HFFc6 (cell line): ENCODE results near the gene TIMM13. TPM values are rescaled to one million over a fixed set of nuclear protein-coding genes. Genes with fewer than 3 reads are reported as not detected.

Experiments used
- DNase-seq: peaks from one replicate; pipeline ENCODE4 v3.0.0-alpha.2; 2018
- H3K27ac Mint-ChIP-seq: 2 replicates; pipeline ENCODE4 v1.8.0; 2020; ENCODE audit warnings: mild to moderate bottlenecking, mixed read lengths
- H3K27me3 Mint-ChIP-seq: 2 replicates; pipeline ENCODE4 v1.8.0; 2021; ENCODE audit warnings: mild to moderate bottlenecking, moderate library complexity, mixed read lengths; ENCODE audit not compliant: insufficient read depth
- H3K36me3 Mint-ChIP-seq: 2 replicates; pipeline ENCODE4 v1.8.0; 2021; ENCODE audit warnings: low read depth, mixed read lengths
- H3K4me1 Mint-ChIP-seq: 2 replicates; pipeline ENCODE4 v1.8.0; 2020; ENCODE audit warnings: low read depth, mixed read lengths
- H3K4me3 Mint-ChIP-seq: 2 replicates; pipeline ENCODE4 v1.8.0; 2020; ENCODE audit warnings: mild to moderate bottlenecking, moderate library complexity, mixed read lengths
- H3K9me3 Mint-ChIP-seq: 2 replicates; pipeline ENCODE4 v1.8.0; 2020; ENCODE audit warnings: mild to moderate bottlenecking, mixed read lengths
- total RNA-seq, 6 experiments: library from RNA; stranded (reverse); fragmentation: NEBNext Ultra II Directional; extraction: Animal tissue kit (Norgen Biotek cat#: 25700); gene quantifications; 2 replicates in 1 of 6; 3 replicates in 5 of 6; pipeline ENCODE4 v1.2.3, GENCODE V29; 2021
- TF ChIP-seq, protein P1 (sequence below): fragments of 200-600 bp; sonication (generic); IDR thresholded peaks from 2 replicates; pipeline ENCODE4 v1.5.0; 2021; ENCODE audit warnings: antibody characterized with exemption, mild to moderate bottlenecking

Gene TIMM13
- total RNA-seq, 6 experiments from 2014 or later, result 87.2 to 124 (median 98.8) TPM

DNA sequence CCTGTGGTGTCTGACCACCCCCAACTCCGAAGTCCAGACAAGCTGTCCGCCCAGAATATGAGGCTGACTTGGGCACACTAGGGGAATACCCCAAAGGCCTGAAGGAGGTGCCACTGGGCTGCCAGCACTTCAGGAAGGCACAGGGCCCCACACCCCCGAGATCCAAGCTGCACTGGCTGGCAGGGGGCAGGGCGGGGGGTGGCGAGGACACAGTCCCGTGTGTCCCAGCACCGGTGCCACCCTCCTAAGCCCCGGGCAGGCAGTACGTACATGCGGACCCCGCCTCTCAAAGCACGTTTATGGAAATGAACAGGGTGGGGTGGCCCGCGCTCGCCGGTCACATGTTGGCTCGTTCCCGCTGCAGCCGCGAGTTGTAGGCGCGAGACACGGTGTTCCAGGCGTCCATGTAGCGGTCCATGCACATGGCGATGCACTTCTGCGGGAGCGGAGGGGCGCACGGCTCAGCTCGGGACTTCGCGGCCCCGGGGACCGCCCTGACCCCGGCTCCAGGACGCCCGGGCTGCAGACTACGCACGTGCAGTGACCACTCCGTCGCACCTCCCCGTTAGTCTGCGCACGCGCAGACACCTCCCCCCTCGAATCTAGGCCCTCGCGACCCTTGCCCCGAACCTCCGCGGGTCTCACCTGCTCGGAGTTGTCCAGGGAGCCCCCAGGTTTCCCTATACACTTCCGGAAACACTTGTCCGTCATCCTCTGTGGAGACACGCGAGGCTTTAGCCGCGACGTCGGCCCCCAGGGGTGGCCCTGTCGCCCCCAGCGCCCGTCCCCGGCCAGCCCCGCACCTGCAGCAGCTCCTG lies 566 bp downstream of the TIMM13 start:
- DNase-seq, result no peak
- H3K4me3 Mint-ChIP-seq, result peak overlapping the region; percentile 93
- H3K9me3 Mint-ChIP-seq, result no peaks in the 10 kb centered on the region
- TF ChIP-seq, protein P1, sequence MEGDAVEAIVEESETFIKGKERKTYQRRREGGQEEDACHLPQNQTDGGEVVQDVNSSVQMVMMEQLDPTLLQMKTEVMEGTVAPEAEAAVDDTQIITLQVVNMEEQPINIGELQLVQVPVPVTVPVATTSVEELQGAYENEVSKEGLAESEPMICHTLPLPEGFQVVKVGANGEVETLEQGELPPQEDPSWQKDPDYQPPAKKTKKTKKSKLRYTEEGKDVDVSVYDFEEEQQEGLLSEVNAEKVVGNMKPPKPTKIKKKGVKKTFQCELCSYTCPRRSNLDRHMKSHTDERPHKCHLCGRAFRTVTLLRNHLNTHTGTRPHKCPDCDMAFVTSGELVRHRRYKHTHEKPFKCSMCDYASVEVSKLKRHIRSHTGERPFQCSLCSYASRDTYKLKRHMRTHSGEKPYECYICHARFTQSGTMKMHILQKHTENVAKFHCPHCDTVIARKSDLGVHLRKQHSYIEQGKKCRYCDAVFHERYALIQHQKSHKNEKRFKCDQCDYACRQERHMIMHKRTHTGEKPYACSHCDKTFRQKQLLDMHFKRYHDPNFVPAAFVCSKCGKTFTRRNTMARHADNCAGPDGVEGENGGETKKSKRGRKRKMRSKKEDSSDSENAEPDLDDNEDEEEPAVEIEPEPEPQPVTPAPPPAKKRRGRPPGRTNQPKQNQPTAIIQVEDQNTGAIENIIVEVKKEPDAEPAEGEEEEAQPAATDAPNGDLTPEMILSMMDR, result peak; percentile 37
- H3K36me3 Mint-ChIP-seq, result 0 out of 2 replicates have a peak, but pooled peaks cover 4% of the 10 kb centered on the region
- peak overlapping the region; percentile 98 for H3K27ac Mint-ChIP-seq
- H3K27me3 Mint-ChIP-seq, result peaks cover 2% of the 10 kb centered on the region
- peaks cover 12% of the 10 kb centered on the region for H3K4me1 Mint-ChIP-seq

DNA sequence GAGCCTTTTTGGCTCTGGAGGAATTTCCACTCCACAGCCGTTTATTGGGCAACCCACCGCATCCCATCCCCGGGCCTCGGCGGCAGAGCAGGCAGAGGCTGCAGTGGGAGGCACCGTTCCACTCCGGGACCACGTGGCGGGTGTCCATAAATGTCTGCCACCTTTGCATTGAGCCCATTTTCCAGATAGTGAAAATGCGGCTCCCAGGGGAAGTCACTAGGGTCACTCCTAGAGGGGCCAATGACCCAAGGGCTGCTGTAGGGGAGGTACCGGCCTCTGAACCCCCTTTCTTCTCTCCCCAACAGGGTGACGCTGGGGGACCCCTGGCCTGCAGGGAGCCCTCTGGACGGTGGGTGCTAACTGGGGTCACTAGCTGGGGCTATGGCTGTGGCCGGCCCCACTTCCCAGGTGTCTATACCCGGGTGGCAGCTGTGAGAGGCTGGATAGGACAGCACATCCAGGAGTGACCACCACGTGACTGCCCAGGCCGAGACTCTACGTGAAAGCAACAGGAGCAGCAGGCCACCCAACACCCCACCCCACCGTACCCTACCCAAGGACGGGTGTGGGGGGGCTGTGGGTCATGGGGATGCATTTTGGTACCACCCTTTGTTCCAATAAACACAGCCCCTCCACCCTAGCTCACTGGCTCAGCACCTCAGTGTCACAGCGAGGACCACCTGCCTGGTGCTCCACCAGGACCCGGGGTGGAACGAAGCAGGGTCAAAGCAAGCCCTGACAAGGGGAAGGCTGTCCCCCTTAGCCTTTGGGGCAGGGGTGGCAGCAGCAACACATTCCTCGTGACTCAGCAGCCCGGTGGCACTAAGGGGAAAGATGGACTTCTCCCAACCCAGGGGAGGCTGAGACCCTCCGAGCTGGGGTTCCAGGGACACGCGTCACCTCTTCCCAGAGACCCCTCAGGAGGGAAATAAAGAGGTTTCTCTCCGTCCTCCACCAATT lies 1.5 kb downstream of the TIMM13 start:
- no peak for DNase-seq
- H3K9me3 Mint-ChIP-seq, result no peaks in the 10 kb centered on the region
- H3K36me3 Mint-ChIP-seq, result 0 out of 2 replicates have a peak, but pooled peaks cover 4% of the 10 kb centered on the region
- peaks cover 12% of the 10 kb centered on the region for H3K4me1 Mint-ChIP-seq
- peak overlapping the region; percentile 98 for H3K27ac Mint-ChIP-seq
- peak overlapping the region; percentile 93 for H3K4me3 Mint-ChIP-seq
- H3K27me3 Mint-ChIP-seq, result peaks cover 2% of the 10 kb centered on the region
- TF ChIP-seq, protein P1, result 0 out of 2 replicates have a peak, but pooled peaks have one; percentile 5

DNA sequence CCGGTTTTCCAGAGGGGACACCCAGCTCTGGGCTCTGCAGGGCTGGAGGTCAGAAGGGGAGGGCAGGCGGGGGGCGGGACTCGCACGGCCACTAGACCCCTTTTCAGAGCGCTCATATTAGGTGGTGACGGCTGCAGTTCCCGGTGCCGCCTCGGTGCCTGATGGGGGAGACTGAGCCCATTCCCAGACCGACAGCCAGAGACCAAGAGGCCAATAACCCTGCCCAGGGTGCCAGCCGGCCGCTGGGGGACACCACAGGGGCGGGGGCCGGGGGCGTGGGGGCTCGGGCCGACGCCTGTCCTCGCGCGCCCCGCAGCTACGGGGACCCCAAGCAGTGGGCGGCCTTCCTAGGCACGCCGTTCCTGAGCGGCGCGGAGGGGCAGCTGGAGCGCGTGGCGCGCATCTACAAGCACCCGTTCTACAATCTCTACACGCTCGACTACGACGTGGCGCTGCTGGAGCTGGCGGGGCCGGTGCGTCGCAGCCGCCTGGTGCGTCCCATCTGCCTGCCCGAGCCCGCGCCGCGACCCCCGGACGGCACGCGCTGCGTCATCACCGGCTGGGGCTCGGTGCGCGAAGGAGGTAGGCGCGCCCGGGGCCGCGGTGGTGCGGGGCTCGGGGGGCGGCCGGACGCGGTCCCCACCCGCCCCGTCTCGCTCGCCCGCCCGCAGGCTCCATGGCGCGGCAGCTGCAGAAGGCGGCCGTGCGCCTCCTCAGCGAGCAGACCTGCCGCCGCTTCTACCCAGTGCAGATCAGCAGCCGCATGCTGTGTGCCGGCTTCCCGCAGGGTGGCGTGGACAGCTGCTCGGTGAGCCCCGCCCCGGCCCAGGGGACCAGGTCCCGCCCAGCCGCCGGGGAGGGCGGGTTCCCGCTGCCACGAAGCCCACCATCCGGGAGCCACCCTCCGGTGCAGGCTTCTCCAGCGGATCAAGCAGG lies 2.4 kb downstream of the TIMM13 start:
- 0 out of 2 replicates have a peak, but pooled peaks cover 4% of the 10 kb centered on the region for H3K36me3 Mint-ChIP-seq
- no peak overlapping the region for H3K27ac Mint-ChIP-seq
- H3K9me3 Mint-ChIP-seq, result no peaks in the 10 kb centered on the region
- DNase-seq, result peak; percentile 66
- H3K27me3 Mint-ChIP-seq, result peaks cover 2% of the 10 kb centered on the region
- TF ChIP-seq, protein P1, result peak; percentile 61
- H3K4me3 Mint-ChIP-seq, result peak overlapping the region; percentile 28; the same call in 1 of the 2 replicates
- H3K4me1 Mint-ChIP-seq, result peaks cover 12% of the 10 kb centered on the region

DNA sequence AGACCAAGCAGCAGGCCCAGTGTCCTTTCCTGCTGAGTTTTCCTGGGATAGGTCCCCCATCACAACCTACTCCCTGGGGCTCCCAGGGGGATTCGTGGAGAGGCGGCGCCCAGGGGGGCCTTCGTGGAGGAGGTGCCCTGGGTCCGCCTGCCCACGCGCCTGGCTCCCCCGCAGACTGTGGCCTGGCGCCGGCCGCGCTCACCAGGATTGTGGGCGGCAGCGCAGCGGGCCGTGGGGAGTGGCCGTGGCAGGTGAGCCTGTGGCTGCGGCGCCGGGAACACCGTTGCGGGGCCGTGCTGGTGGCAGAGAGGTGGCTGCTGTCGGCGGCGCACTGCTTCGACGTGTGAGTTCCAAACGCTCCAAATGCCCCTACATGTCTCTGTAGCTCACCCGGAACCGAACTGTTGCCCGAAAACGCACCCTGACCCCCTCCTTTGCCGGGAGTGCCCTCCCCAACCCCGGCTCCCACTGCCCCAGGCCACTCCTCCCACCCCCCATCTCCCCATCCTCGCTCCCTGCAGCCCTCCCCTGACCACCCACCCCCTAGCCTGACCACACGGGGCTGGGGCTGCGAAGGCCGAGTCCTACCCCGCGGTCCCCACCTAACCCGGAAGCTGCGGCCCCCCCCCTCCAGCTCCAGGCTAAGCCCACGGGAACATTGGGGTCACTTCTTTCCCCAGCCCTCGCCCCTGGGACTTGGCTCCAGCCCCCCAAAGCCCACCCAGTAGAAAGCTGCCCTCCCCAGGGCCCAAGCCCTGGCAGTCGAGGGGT lies 3.3 kb downstream of the TIMM13 start:
- Mint-ChIP-seq H3K27ac (no peak overlapping the region), H3K4me1 (peaks cover 12% of the 10 kb centered on the region), H3K9me3 (no peaks in the 10 kb centered on the region), H3K27me3 (peaks cover 2% of the 10 kb centered on the region), H3K4me3 (no peak overlapping the region), H3K36me3 (no peaks in the 10 kb centered on the region)
- DNase-seq, result no peak
- TF ChIP-seq, protein P1, result no peak
